ENCODE data around the gene SPON1.

SPON1 gene

DNA sequence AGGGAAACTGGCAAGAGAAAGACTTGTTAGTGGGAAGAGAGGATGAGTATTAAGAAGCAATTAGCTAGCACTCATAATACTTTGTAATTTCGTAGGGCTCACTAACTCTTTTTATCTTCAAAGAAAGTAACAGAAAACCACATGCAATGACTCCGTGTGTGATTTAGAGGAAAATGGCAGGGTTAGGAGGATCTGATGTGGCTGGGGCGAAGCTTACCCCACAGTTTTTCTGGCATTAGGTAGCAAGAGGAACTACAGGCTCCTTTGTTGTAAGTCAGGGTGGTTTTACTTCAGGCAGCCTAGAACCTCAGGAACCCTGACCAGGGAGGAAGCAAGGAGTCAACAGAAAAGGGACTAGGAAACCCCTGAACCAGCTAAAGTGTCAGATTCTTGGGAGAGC is 89.7 kb downstream of the SPON1 start:
- no peaks in the 10 kb centered on the region for H4K20me1 ChIP-seq (ENCODE audit: insufficient read depth, low read length)
- no peaks in the 10 kb centered on the region for H3K36me3 ChIP-seq (replicated peaks; ENCODE audit: insufficient read depth, low read length)
- H3F3A ChIP-seq (ENCODE audit: insufficient read depth, low read length) = no peaks in the 10 kb centered on the region
- no peak overlapping the region for H3K9ac ChIP-seq (ENCODE audit: low read length)
- no peak overlapping the region for H2AFZ ChIP-seq (ENCODE audit: low read length)
- H3K4me3 ChIP-seq (ENCODE audit: low read length) = no peak overlapping the region
- DNase-seq = no peak
- no peaks in the 10 kb centered on the region for H3K79me2 ChIP-seq (ENCODE audit: low read length)
- TF ChIP-seq EZH2phosphoT487 (IDR thresholded peaks at IDR 0.05; ENCODE audit: low read length) (no peak), EZH2 (optimal IDR thresholded peaks at IDR 0.05; ENCODE audit: low read depth, low read length) (no peak)
- TF ChIP-seq, protein P1, sequence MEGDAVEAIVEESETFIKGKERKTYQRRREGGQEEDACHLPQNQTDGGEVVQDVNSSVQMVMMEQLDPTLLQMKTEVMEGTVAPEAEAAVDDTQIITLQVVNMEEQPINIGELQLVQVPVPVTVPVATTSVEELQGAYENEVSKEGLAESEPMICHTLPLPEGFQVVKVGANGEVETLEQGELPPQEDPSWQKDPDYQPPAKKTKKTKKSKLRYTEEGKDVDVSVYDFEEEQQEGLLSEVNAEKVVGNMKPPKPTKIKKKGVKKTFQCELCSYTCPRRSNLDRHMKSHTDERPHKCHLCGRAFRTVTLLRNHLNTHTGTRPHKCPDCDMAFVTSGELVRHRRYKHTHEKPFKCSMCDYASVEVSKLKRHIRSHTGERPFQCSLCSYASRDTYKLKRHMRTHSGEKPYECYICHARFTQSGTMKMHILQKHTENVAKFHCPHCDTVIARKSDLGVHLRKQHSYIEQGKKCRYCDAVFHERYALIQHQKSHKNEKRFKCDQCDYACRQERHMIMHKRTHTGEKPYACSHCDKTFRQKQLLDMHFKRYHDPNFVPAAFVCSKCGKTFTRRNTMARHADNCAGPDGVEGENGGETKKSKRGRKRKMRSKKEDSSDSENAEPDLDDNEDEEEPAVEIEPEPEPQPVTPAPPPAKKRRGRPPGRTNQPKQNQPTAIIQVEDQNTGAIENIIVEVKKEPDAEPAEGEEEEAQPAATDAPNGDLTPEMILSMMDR (IDR thresholded peaks at IDR 0.05; ENCODE audit: low read length) = no peak
- no peaks in the 10 kb centered on the region for H3K9me2 ChIP-seq (replicated peaks; ENCODE audit: insufficient read depth, low read length)
- no peak overlapping the region for H3K27ac ChIP-seq (ENCODE audit: low read length)
- H3K4me1 ChIP-seq (ENCODE audit: low read length) = no peaks in the 10 kb centered on the region
- H3K9me3 ChIP-seq (replicated peaks; ENCODE audit: insufficient read depth, low read length) = no peaks in the 10 kb centered on the region
- H3K27me3 ChIP-seq (replicated peaks; ENCODE audit: insufficient read depth, low read length) = no peaks in the 10 kb centered on the region
- no peak overlapping the region for H3K4me2 ChIP-seq (ENCODE audit: low read depth, low read length)

DNA sequence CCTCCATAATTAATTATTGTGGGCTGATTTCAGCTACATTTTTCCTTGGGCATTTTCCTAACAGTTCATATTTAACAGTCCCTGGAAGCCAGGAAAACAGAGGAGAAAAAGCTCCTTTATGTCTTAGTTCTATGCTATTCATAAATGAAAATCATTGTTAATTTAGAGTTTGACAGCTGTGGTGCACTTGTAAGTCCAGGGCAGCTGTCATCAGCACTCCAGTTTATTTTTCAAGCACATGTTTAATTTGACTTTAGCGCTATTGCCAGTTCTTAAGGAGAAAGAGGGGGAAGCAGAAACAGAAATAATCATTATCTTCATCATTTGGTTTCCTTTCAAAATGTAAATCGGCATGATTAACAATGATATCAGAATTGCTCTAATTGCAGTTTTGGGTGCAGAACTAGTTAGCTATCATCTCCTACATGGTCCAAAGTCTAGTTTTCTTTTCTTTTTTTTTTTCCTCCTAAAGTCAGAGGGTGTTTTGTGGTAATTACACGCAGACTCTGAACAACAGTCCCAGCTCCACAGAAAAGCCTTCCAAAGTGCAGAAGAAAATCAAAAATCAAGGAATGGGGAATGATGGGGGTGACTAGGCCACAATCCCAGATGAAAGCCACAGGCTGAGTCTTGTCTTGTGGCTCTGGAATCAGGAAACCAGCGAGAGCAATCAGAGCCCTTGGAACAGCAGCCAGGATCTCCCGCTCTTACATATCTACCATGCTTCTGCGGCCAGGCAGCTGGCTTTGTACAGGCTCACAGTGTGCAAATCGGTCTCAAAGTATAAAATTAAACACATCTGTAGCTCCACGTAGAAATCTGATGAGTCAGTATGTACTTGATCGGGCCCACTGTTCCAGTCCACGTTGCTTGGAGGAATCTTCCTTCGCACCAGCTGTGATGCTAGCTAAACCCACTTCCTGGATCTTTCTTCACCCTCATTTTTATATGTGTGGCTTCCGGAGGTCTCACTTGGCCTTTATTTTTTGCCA is 91.9 kb downstream of the SPON1 start:
- Histone ChIP-seq H3K27ac (ENCODE audit: low read length) (no peak overlapping the region), H2AFZ (ENCODE audit: low read length) (no peak overlapping the region), H3K9me2 (replicated peaks; ENCODE audit: insufficient read depth, low read length) (no peaks in the 10 kb centered on the region), H3F3A (ENCODE audit: insufficient read depth, low read length) (no peaks in the 10 kb centered on the region), H3K36me3 (replicated peaks; ENCODE audit: insufficient read depth, low read length) (no peaks in the 10 kb centered on the region), H3K27me3 (replicated peaks; ENCODE audit: insufficient read depth, low read length) (no peaks in the 10 kb centered on the region), H4K20me1 (ENCODE audit: insufficient read depth, low read length) (no peaks in the 10 kb centered on the region), H3K9me3 (replicated peaks; ENCODE audit: insufficient read depth, low read length) (no peaks in the 10 kb centered on the region), H3K79me2 (ENCODE audit: low read length) (no peaks in the 10 kb centered on the region), H3K4me2 (ENCODE audit: low read depth, low read length) (no peak overlapping the region), H3K4me1 (ENCODE audit: low read length) (no peaks in the 10 kb centered on the region), H3K9ac (ENCODE audit: low read length) (no peak overlapping the region), H3K4me3 (ENCODE audit: low read length) (no peak overlapping the region)
- no peak for DNase-seq
- no peak for TF ChIP-seq EZH2 (optimal IDR thresholded peaks at IDR 0.05; ENCODE audit: low read depth, low read length)
- TF ChIP-seq, protein P1 (IDR thresholded peaks at IDR 0.05; ENCODE audit: low read length) = no peak
- no peak for TF ChIP-seq EZH2phosphoT487 (IDR thresholded peaks at IDR 0.05; ENCODE audit: low read length)

DNA sequence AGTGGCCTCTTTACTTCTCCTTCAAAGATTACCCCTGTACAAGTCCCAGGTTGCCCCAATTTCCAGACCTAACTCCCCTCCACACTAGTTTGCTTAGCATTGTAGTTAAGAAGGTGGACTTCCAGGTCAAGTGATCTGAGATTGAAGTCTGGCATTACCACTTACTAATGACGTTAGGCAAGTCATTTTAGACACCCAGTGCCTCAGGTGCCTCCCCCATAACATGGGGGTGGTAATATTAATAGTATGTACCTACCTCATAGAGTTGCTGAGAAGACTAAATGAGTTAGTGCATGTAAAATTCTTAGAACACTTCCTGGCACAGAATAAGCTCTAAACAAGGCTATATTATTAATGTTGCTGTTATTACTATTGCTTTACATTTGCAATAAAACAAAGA is 93.4 kb downstream of the SPON1 start:
- no peaks in the 10 kb centered on the region for H3K79me2 ChIP-seq (ENCODE audit: low read length)
- no peaks in the 10 kb centered on the region for H3F3A ChIP-seq (ENCODE audit: insufficient read depth, low read length)
- H4K20me1 ChIP-seq (ENCODE audit: insufficient read depth, low read length) = no peaks in the 10 kb centered on the region
- H3K27me3 ChIP-seq (replicated peaks; ENCODE audit: insufficient read depth, low read length) = no peaks in the 10 kb centered on the region
- TF ChIP-seq EZH2phosphoT487 (IDR thresholded peaks at IDR 0.05; ENCODE audit: low read length) (no peak), EZH2 (optimal IDR thresholded peaks at IDR 0.05; ENCODE audit: low read depth, low read length) (no peak)
- TF ChIP-seq, protein P1 (IDR thresholded peaks at IDR 0.05; ENCODE audit: low read length) = no peak
- H3K9ac ChIP-seq (ENCODE audit: low read length) = no peak overlapping the region
- no peak overlapping the region for H2AFZ ChIP-seq (ENCODE audit: low read length)
- H3K27ac ChIP-seq (ENCODE audit: low read length) = no peak overlapping the region
- no peaks in the 10 kb centered on the region for H3K9me3 ChIP-seq (replicated peaks; ENCODE audit: insufficient read depth, low read length)
- no peaks in the 10 kb centered on the region for H3K9me2 ChIP-seq (replicated peaks; ENCODE audit: insufficient read depth, low read length)
- no peak overlapping the region for H3K4me2 ChIP-seq (ENCODE audit: low read depth, low read length)
- no peak for DNase-seq
- H3K4me3 ChIP-seq (ENCODE audit: low read length) = no peak overlapping the region
- no peaks in the 10 kb centered on the region for H3K36me3 ChIP-seq (replicated peaks; ENCODE audit: insufficient read depth, low read length)
- no peaks in the 10 kb centered on the region for H3K4me1 ChIP-seq (ENCODE audit: low read length)
